Measurements from ENCODE around the gene ATPAF2.

Gene ATPAF2
- 10.2 to 19.9 (median 11.9) reads per million in 3 experiments for total RNA-seq

DNA sequence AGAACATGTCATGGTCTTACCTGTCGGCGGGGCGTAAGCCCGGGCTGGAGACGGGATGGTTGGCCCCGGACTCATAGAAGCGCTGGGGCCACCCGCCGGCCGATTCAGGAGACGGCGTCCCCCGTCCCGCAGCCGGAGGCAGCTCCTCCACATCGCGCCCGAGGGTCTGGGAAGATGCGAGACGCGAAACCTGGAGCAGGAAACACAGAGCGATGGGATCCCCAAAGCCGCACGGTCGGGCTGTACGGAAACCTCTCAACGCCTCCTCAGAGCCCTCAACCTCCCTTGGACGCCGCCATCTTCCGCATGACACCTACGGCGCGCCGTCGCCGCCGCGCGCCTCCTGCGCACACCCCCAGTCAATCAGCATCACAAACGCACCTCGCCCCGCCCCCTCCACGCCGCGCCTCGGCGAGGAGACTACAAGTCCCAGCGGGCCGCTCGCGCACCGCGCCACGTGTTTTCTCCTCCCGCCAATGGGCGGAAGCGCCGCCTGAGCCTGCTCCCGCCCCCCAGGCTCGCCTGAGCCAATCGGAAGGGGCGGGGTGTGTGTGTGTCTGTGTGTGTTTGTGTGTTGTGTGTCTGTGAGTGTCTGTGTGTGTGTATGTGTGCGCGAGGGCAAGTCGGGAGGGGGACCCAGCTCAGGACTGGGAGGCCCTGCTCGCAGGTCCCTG is at the start of gene ATPAF2, which contains the start of gene GID4:
TSS of gene ATPAF2 (minus strand) at position 308 of the 674 bp plus-strand sequence. CDS start at position 153, 155 bp downstream.
TSS of gene GID4 (plus strand) at position 548 of the 674 bp plus-strand sequence. CDS start at position 605, 57 bp downstream.
- peak; percentile 100 for DNase-seq

DNA sequence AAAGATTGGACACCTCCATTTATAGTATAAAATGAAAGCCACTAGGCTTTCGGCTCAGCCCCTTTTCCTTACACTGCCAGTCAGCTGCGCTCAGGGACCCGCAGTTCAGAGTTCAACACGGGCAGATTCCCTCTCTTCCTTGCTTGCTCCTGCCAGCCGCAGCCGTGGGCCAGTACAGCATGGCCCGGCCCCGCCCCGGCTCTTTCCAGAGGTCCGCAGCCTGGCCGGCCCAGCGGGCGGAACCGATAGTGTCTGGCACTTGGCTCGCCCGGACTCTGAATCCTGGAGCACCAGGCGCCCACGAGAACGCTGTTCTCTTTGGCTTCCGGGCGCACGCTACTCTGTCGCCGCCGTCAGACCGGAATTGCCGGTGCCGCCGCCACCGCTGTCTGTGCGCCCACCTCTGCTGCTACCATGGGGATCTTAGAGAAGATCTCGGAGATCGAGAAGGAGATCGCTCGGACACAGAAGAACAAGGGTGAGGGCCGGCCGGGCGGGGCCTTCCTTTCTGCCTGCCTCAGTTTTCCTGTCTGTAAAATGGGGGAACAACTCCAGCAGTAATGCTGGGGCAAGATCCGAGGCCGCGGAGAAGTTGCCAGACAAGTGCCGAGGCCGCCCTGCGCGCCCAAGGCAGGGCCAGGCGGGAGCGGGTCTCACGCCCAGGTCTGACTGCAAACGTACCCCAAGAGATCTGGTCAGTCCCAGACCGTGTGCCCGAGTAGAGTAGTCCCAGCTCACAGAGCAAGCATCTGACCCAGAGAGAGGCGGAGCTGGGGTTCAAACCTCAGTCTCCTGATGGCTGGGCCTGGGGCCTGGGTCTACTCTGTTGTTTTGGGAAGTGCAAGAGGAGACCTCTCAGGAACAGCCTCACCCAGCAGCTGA is 48.9 kb upstream of the ATPAF2 start, which contains the start of gene DRG2:
TSS of gene DRG2 (plus strand) at position 339 of the 882 bp plus-strand sequence. CDS start at position 415, 76 bp downstream.
- DNase-seq = peak; percentile 81

DNA sequence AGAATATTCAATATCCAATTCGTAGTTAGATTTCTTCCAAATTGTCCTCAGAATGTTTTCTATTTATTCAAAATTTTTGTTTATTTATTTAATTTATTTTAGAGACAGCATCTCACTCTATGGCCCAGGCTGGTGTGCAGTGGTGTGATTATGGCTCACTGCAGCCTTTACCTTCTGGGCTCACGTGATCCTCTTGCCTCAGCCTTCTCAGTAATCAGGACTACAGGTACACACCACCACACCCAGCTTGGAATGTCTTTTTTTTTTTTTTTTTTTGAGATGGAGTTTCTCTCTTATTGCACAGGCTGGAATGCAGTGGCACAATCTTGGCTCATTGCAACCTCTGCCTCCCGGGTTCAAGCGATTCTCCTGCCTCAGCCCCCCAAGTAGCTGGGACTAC is 45.3 kb upstream of the ATPAF2 start:
- no peak for DNase-seq

DNA sequence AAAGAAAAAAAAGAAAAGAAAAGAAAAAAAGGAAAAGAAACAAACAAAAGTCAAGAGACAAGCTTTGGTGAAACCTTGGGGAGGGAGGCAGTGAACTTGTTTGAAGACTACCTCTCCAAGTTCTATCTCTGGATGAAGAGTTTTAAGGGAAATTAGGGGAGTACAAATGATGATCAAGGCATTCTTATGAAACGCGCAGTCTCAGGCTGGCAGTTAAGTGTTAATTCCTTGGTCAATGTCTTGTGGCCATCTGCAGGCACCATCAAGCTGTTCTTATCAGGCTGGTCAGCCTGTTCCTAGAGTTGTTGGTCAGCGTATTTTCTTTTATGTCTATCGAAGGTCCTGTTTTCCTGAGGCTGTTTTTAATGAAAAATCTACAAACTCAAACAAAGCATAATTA is 40.6 kb upstream of the ATPAF2 start:
- no peak for DNase-seq

DNA sequence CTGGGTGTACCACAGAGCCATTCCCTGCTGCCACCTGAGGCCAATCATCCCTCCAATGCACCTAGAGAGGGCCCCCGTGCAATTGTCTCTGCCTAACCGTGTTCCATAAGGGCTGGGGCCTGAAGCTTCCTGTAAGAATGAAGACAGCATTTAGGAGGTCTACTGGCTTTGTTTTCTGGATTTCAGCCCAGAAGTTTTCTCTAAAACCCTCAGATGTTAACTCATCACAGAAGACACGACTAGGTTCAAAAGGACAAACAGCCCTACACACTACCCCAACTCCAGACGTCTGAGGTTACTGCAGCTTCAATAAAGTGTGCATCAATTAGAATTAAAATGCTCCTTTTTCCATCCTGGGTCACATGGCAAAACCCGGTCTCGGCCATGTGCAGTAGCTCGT is 38.0 kb upstream of the ATPAF2 start:
- no peak for DNase-seq

DNA sequence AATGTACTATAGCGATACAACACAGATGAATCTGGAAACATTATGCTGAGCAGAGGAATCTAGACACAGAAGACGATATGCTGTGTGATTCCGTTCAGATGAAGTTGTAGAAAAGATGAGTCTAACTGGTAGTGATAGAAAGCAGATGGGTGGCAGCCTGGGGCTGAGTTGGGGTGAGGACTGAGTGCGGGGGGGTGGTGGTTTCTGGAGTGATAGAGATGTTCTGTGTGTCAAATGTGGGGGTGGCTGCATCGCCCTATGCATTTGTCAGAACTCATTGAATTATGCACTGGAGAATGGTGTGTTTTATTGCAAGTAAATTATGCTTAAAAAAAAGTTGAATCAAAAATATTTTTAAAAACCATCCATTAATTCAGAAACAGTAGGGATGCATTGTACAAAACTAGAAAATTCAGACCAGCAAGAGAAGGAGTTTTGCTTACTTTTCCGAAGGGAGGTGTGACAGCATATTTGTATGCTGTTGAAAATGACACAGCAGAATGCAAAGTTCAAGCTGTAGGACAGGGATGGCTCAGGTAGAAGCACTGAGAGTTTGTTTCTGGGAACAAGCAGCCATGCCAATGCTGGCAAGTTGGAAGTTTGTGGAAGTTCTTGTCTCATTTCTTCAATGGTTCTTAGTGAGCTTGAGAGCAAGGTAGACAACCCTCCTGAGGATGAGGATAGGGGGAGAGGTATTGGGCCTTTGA is 35.8 kb upstream of the ATPAF2 start:
- DNase-seq = no peak

DNA sequence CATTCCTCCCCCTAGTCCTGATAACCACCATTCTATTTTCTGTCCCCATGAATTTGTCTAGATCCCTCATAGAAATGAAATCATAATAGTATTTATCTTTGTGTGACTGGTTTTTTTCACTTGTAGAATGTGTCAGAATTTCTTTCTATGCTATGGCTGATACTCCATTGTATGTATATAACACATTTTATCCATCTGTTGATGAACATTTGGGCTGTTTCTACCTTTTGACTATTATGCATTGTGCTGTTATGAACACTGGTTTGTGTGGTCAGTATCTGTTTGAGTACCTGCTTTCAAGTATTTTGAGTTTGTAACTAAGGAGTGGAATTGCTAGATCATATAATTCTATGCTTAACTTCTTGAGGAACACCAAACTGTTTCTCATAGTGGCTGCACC is 32.8 kb upstream of the ATPAF2 start:
- no peak for DNase-seq

DNA sequence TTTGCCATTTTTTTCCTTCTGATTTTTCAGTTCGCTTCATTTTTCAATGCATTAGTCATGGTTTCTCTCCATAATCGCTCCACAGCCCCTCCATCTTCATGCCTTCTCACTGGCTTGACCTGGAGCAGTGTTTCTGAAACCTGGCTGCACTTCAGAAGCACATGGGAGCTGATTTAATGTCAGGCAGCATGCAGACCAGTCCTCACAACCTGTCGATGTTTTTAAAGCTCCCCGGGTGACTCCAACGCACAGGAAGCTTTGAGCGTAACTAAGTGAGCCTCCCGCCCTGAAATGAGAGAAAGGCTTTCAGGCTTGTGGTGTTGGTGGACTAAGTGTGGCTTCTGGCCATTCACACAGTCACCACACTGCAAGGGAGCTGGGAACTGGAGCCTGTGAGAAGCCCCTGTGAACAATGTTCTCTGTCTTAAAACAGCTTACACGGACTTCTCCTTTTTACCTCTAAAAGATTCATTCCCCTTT is 31.9 kb upstream of the ATPAF2 start:
- DNase-seq = no peak

DNA sequence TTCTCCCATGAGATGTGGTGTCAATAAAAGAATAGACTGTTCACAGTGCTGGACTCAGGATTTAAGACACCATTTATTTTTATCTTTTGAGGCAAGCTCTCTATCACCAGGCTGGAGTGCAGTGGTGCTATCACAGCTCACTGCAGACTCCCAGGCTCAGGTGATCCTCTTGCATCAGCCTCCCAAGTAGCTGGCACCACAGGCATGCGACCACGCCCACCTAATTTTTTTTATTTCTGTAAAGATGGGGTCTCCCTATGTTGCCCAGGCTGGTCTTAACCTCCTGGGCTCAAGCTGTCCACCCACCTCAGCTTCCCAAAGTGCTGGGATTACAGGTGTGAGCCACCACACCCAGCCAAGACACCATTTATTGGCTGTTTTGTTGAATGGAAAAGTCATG is 30.1 kb upstream of the ATPAF2 start:
- no peak for DNase-seq

DNA sequence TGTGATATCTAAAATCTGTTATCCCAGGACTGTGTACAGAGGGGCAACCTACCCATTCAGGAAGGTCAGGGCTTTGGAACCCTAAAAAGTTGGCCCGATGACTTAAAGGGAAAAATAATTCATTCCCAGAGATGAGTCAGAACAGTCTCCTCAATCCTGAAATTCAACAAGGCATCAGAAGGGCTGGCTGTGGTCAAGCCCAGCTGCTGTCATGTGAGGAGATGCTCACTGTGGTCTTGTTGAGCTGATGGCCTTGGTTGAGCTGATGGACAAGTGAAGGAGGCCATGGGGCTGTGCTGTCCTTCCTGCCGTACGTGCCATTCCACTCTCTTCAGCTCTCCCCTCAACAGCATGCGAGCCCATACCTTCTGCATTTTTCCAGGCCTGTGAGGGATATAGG is 27.9 kb upstream of the ATPAF2 start:
- no peak for DNase-seq

DNA sequence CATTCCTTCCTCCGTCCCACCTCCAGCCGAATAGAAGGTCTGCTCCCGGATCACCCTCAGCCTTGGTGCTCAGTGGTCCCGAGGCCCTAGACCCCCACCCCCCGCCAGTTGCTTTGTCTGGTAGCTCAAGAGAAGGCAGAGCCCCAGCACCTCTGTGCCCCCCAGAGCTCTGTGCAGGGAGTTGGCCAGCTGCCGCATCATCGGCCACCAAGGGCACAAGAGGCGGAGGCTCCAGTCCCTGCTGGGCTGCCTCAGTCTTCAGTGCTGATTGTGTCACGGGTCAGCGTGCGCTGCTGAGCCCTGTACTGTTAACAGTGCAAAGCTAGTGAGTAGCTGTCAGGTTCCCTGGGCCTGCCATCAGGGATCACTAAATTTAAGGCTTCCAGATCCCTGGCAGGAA is 26.6 kb upstream of the ATPAF2 start:
- DNase-seq = no peak

DNA sequence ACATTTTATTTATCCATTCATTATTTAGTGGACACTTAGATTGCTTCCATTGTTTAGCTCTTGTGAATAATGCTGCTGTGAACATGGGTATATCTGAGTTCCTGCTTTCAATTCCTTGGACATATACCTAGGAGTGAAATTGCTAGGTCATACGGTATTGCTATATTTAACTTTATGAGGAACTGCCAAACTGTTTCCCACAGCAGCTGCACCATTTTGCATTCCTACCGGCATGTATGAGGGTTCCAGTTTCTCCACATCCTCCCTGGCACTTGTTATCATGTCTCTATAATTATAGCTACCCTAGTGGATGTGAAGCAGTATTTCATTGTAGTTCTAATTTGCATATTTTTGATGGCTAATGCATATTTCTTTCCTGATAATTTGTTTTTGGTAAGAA is 25.1 kb upstream of the ATPAF2 start:
- DNase-seq = no peak

DNA sequence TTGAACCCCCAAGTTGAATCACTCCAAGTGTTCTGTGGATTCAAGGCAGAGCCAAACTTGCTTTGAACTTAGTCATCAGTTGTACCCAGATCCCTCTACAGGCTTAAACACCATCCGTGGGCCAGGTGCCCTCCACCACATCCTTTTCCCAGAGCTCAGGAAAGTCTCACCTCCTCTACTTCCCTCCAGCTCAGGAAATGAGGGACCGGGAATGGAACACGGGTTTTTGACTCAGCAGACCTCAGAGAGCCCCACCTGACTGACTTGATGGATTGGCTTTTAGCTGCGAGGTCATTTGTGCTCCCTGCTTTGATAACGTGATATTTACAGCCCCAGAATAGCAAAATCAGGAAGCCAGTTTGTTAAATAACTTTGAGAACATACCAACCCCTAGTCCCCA is 20.3 kb upstream of the ATPAF2 start:
- no peak for DNase-seq

DNA sequence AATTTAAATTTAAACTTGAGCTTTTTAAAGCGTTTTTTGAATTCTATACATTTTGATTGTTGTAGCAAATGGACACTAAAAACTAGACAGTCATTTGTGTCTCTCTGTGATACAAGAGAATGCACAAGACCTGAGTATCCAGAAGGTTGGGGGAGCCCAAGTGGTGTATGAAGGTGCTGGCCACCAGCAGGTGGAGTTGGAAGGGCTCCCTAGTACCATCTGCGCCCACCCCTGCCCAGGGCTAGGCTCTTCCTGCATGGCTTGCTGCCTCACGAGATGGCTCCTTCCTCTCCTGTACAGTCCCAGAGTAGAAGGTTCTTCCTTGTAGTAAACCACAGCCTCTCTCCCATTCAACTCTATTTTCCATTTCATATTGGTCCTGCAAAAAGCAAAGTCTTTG is 17.2 kb upstream of the ATPAF2 start:
- no peak for DNase-seq

DNA sequence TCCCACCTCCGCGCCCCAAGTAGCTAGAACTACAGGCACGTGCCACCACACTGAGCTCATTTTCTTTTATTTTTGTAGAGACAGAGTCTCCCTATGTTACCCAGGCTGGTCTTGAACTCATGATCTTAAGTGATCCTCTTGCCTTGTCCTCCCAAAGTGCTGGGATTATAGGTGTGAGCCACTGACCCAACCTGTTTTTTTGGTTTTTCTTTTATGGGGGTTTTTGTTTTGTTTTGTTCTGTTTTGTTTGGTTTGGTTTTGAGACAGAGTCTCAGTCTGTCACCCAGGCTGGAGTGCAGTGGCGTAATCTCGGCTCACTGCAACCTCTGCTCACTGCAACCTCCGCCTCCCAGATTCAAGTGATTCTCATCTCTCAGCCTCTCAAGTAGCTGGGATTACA is 16.6 kb upstream of the ATPAF2 start:
- no peak for DNase-seq

DNA sequence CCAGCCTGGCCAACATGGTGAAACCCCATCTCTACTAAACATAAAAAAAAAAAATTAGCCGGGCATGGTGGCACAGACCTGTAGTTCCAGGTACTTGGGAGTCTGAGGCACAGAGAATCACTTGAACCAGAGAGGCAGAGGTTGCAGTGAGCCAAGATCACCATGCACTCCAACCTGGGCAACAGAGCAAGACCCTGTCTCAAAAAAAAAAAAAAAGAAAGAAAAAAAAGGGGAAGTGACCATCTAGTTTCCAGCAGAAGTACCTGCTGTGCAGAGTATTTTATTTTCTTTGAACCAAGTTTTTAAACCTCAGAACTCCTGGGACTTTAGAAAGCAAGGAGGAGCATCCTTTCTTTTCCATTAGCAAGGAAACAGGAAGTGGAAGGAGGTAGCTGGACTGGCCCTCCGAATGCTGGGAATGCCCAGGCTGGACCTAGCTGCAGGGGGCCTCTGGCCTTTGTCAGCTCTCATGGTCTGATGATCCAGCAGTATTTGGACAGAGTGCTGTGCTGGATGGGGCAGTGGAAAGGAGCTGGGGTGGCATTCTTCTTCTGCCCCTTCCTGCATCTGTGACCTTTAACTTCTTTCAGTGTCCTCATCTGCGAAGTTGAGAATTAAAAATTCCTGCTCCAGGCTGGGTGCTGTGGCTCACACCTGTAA is 6.9 kb upstream of the ATPAF2 start:
- no peak for DNase-seq

DNA sequence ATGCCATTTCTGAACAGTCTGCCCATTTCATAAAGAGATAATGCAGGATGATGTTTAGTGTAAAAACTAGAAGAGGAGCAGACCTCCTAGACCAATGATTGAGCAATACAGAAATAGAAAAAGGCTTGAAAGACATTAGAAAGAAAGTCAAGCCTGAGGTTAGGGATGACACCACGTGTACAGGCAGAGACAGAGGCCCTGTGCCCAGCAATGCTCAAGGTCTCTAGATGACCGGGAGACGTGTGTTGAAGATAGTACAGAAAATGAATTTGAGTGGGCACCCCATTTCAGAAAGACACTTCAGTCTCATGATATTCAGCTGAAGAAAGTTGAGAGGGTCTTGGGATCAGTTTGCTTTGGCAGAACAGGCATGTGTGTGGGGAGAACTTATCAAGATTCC is 5.6 kb upstream of the ATPAF2 start:
- no peak for DNase-seq

DNA sequence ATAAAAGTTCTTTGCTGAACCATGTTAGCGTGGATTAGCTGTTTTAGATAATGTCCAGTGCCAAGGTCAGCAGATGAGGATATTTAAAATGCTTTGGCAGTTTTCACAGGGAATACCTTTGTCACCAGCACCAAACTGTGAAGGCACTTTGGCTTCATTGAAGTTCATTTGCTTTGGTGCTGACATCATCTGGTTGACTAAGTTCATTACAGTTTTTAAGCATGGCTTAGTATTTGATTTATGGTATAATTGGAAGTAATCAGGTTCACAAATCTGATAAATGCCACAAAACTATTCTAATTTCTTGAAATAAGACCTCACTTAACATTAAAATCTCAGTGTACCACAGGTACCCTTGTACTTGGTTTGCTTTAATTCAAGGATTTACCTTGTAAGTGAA is 4.5 kb upstream of the ATPAF2 start:
- no peak for DNase-seq

DNA sequence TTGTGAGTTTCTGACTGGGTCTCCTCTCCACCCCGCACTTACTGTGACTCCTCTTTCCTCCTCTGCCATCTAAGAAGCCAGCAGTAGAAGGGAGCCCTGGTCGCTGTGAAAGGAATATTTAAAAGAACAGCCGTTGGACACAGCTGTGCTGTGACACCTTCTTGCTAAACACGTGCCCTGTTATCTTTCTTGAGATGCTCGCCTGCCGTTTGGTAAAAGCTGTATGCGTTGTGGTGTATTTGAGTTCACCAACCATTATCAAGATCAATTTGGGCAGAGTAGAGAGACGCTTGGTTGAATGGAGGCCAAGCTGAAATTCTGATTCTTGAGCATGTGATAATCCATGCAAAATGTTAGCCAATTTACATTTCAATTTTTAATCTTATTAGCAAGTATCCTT is 4.0 kb upstream of the ATPAF2 start:
- no peak for DNase-seq

DNA sequence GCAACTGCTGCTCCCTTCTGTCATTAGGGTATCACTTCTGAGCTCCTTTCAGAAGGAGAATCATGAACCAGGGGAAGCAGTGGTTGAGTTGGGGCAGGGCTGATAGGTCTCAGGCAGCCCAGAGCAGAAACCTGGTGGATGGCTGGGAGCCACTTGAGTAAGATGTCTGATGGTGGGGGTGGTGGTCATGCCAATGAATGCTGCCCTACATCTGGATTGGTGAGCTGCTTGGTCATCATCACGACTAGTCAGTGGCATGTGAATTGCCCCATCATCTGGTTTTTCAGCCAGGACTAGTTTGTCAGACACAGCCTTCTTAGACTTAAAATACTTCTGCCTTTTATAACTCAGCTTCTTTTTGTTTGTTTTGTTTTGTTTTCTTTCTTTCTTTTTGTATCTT is 2.8 kb upstream of the ATPAF2 start:
- DNase-seq = no peak

DNA sequence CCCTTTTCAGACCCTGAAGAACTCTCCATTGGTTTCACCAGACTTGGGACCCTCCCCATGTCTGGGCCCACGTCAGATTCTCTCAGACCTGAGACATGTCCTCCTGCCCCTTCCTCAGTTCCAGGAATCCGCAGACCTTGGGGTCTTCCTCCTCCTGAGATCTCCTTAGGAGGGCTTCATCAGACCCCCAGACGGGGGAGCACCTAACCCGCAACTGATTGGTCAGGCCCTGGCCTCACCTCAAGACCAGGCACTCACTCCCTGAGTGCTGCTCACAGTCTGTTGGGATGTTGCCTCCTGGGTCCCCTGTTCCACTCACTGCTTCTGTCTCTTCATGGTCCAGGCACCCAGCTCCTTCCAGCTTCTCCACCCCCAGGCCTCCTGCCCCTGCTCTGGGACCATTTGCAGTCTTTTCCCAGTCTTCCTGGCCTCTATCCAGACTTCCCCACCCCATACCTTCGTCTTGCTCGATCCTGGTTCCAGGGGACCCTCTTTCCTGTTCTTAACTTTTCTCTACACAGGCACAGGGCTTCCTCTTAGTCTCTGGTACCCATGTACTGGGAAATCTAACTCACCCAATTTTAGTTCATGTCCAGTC is 1.4 kb upstream of the ATPAF2 start:
- no peak for DNase-seq
